GM23248 (cell line): ENCODE results near the gene HIPK2.

Source experiments
- EZH2 ChIP-seq: fragments of 200-600 bp; sonication (generic); IDR thresholded peaks from 2 replicates; pipeline ENCODE4 v1.6.1; 2018; ENCODE audit warnings: antibody characterized with exemption, mild to moderate bottlenecking; ENCODE audit not compliant: insufficient read depth, poor library complexity, severe bottlenecking
- EZH2phosphoT487 ChIP-seq: fragments of 200-600 bp; sonication (generic); IDR thresholded peaks from 2 replicates; pipeline ENCODE4 v1.6.1; 2018; ENCODE audit warnings: antibody characterized with exemption, moderate library complexity, mild to moderate bottlenecking, low read depth; ENCODE audit not compliant: insufficient read depth

DNA sequence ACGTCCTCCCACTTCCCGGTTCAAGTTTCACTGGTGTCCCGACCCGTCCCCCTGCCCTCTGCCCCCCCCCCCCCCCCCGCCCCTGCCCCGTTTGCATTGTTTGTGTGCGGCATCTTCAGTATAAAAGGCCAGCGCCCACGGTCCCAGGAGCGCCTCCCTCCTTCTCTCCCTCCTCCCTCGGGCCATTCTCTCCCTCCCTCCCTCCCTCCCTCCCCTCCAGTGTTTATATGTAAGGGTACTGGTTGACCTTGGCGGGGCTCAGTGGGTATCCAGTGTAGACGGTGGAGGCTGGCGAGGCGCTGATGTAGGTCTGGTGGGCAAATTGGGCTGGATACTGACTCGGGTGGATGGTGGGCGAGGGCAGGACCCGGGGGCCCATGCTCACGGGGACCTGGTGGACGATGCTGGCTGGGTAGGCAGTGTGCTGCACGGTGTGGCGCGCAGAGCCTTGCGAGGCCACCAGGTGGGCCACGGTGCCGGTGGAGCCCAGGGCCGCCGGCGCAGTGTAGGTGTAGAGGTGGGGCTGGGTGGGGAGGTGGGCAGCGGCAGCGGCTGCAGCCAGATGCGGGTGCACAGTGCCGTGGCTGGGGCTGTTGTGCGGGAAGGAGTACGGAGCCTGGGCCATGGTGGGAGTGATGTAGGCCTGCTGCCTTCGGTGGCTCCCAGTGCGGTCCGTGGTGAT, 205.0 kb downstream of the HIPK2 start:
- no peak for TF ChIP-seq EZH2phosphoT487
- TF ChIP-seq EZH2: no peak
